ENCODE measurements around the gene PSME1.

Gene PSME1

DNA sequence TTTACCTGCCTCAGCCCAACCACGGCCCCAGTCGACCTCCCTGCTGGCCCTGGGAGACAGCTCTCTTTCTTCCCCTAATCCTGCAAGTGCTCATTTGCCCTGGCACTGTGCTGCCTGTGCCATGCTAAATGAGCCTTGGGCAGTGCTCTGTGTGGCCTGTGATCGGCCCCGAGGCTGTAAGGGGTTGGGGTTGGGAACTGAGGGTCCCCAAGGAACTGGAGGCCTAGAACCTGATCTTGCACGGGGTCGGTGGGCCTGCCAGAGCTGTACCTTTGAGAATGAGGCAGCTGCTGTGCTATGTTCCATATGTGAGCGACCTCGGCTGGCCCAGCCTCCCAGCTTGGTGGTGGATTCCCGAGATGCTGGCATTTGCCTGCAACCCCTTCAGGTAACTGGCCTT, 14.1 kb downstream of the PSME1 start:
- FAIRE-seq: no peak
- TF ChIP-seq SPI1 (IDR thresholded peaks at IDR 0.05; ENCODE audit: low read depth, low read length) (no peak), TAF1 (IDR thresholded peaks at IDR 0.05; ENCODE audit: low read depth, low read length) (no peak), POLR2A (IDR thresholded peaks at IDR 0.05; ENCODE audit: low read depth, low read length) (no peak)
- DNase-seq (ENCODE audit: insufficient read length, low spot score): no peak

DNA sequence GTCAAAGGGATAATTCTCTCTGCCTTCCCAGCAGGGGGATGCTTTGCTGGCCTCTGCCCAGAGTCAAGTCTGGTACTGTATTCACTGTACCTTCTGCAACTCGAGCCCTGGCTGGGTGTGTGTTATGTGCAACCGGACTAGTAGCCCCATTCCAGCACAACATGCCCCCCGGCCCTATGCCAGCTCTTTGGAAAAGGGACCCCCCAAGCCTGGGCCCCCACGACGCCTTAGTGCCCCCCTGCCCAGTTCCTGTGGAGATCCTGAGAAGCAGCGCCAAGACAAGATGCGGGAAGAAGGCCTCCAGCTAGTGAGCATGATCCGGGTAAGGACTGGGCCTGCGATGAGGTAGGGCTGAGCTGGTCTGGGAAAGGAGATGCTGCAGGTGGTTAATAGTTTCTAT, 14.6 kb downstream of the PSME1 start:
- no peak for FAIRE-seq
- TF ChIP-seq POLR2AphosphoS5 (IDR thresholded peaks at IDR 0.05; ENCODE audit: low read depth, low read length): no peak
- TF ChIP-seq PAX5 (IDR thresholded peaks at IDR 0.05; ENCODE audit: insufficient read depth, low read length, severe bottlenecking): no peak
- no peak for TF ChIP-seq POLR2A (IDR thresholded peaks at IDR 0.05; ENCODE audit: low read depth, low read length)
- no peak for DNase-seq (ENCODE audit: insufficient read length, low spot score)

DNA sequence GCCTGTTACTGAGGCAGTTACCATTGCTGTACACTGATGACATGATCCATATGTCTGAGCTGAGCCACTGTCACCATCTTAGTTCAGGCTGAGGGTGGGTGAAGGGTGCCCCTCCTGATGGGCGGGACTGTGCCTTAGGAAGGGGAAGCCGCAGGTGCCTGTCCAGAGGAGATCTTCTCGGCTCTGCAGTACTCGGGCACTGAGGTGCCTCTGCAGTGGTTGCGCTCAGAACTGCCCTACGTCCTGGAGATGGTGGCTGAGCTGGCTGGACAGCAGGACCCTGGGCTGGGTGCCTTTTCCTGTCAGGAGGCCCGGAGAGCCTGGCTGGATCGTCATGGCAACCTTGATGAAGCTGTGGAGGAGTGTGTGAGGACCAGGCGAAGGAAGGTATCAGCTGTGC, 15.0 kb downstream of the PSME1 start:
- TF ChIP-seq TAF1 (IDR thresholded peaks at IDR 0.05; ENCODE audit: low read depth, low read length) (no peak), SPI1 (IDR thresholded peaks at IDR 0.05; ENCODE audit: low read depth, low read length) (no peak), POLR2A (IDR thresholded peaks at IDR 0.05; ENCODE audit: low read depth, low read length) (no peak), POLR2AphosphoS5 (IDR thresholded peaks at IDR 0.05; ENCODE audit: low read depth, low read length) (no peak), POU2F2 (IDR thresholded peaks at IDR 0.05; ENCODE audit: low read depth, low read length) (no peak), PAX5 (IDR thresholded peaks at IDR 0.05; ENCODE audit: insufficient read depth, low read length, severe bottlenecking) (no peak)
- no peak for FAIRE-seq
- DNase-seq (ENCODE audit: insufficient read length, low spot score): no peak

DNA sequence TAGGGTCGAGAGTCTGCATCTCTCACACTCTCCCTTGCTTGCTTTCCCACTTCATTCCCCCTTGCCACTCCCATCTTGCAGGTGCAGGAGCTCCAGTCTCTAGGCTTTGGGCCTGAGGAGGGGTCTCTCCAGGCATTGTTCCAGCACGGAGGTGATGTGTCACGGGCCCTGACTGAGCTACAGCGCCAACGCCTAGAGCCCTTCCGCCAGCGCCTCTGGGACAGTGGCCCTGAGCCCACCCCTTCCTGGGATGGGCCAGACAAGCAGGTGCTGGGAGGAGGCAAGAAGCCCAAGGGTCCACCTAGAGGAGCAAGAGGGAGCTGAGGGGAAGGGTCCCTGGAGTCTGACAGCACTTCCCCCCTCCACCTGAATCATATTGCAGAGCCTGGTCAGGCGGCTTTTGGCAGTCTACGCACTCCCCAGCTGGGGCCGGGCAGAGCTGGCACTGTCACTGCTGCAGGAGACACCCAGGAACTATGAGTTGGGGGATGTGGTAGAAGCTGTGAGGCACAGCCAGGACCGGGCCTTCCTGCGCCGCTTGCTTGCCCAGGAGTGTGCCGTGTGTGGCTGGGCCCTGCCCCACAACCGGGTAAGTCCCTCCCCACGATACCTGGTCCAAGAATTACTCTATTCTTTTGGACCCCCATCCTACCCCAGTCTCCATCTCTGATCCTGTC, 15.5 kb downstream of the PSME1 start:
- DNase-seq (ENCODE audit: insufficient read length, low spot score): no peak
- no peak for FAIRE-seq
- no peak for TF ChIP-seq POLR2A (IDR thresholded peaks at IDR 0.05; ENCODE audit: low read depth, low read length)
- no peak for TF ChIP-seq SPI1 (IDR thresholded peaks at IDR 0.05; ENCODE audit: low read depth, low read length)
- TF ChIP-seq POU2F2 (IDR thresholded peaks at IDR 0.05; ENCODE audit: low read depth, low read length): no peak
- no peak for TF ChIP-seq PAX5 (IDR thresholded peaks at IDR 0.05; ENCODE audit: insufficient read depth, low read length, severe bottlenecking)
- TF ChIP-seq POLR2AphosphoS5 (IDR thresholded peaks at IDR 0.05; ENCODE audit: low read depth, low read length): no peak
- no peak for TF ChIP-seq TAF1 (IDR thresholded peaks at IDR 0.05; ENCODE audit: low read depth, low read length)

DNA sequence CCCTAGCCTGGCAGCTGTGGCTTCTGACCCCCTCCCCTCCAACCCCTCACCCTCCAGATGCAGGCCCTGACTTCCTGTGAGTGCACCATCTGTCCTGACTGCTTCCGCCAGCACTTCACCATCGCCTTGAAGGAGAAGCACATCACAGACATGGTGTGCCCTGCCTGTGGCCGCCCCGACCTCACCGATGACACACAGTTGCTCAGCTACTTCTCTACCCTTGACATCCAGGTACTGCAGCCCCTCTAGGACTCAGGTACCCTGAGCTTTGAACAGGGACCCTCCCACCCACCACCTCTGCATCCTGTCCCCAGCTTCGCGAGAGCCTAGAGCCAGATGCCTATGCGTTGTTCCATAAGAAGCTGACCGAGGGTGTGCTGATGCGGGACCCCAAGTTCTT, 19.1 kb downstream of the PSME1 start:
- no peak for TF ChIP-seq POU2F2 (IDR thresholded peaks at IDR 0.05; ENCODE audit: low read depth, low read length)
- TF ChIP-seq POLR2A (IDR thresholded peaks at IDR 0.05; ENCODE audit: low read depth, low read length): no peak
- no peak for TF ChIP-seq PAX5 (IDR thresholded peaks at IDR 0.05; ENCODE audit: insufficient read depth, low read length, severe bottlenecking)
- no peak for TF ChIP-seq POLR2AphosphoS5 (IDR thresholded peaks at IDR 0.05; ENCODE audit: low read depth, low read length)
- no peak for TF ChIP-seq TAF1 (IDR thresholded peaks at IDR 0.05; ENCODE audit: low read depth, low read length)
- TF ChIP-seq SPI1 (IDR thresholded peaks at IDR 0.05; ENCODE audit: low read depth, low read length): no peak
- no peak for DNase-seq (ENCODE audit: insufficient read length, low spot score)
- no peak for FAIRE-seq

DNA sequence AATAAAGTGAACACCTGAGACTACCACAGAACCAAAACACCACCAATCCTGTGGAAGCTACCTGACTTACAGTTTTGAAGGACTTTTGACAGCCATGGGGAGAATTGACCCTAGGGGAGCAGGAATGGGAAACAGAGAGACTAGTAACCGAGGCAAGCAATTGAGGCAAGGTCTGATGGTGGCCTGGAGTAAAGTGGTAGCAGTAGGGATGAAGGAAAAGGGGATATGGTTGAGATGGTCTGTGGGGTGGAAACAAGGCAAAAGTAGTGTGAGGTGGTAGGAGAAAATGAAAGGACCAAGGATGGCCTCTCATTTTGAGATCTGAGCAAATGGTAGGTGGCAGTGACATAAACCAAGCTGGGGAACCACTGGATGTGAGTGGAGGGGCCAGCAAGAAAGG, 20.8 kb downstream of the PSME1 start:
- DNase-seq (ENCODE audit: insufficient read length, low spot score) (no peak), FAIRE-seq (no peak)
- TF ChIP-seq POLR2AphosphoS5 (IDR thresholded peaks at IDR 0.05; ENCODE audit: low read depth, low read length): no peak
- TF ChIP-seq POLR2A (IDR thresholded peaks at IDR 0.05; ENCODE audit: low read depth, low read length): no peak
- TF ChIP-seq TAF1 (IDR thresholded peaks at IDR 0.05; ENCODE audit: low read depth, low read length): no peak
- no peak for TF ChIP-seq SPI1 (IDR thresholded peaks at IDR 0.05; ENCODE audit: low read depth, low read length)
- no peak for TF ChIP-seq PAX5 (IDR thresholded peaks at IDR 0.05; ENCODE audit: insufficient read depth, low read length, severe bottlenecking)
- no peak for TF ChIP-seq POU2F2 (IDR thresholded peaks at IDR 0.05; ENCODE audit: low read depth, low read length)

DNA sequence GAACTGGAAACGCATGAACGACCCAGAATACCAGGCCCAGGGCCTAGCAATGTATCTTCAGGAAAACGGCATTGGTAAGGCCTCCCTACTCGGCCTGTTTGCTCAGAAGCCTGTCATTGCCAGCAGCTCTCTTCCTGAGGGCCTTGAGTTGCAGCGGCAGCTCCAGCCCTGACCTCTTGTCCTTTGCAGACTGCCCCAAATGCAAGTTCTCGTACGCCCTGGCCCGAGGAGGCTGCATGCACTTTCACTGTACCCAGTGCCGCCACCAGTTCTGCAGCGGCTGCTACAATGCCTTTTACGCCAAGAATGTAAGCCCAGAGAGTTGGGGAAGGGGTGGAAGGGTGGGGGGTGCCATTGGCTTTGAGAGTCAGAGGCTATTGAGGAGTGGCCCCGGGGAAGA, 21.3 kb downstream of the PSME1 start:
- FAIRE-seq (no peak), DNase-seq (ENCODE audit: insufficient read length, low spot score) (no peak)
- TF ChIP-seq TAF1 (IDR thresholded peaks at IDR 0.05; ENCODE audit: low read depth, low read length) (no peak), SPI1 (IDR thresholded peaks at IDR 0.05; ENCODE audit: low read depth, low read length) (no peak), POLR2A (IDR thresholded peaks at IDR 0.05; ENCODE audit: low read depth, low read length) (no peak), PAX5 (IDR thresholded peaks at IDR 0.05; ENCODE audit: insufficient read depth, low read length, severe bottlenecking) (no peak), POU2F2 (IDR thresholded peaks at IDR 0.05; ENCODE audit: low read depth, low read length) (no peak), POLR2AphosphoS5 (IDR thresholded peaks at IDR 0.05; ENCODE audit: low read depth, low read length) (no peak)

DNA sequence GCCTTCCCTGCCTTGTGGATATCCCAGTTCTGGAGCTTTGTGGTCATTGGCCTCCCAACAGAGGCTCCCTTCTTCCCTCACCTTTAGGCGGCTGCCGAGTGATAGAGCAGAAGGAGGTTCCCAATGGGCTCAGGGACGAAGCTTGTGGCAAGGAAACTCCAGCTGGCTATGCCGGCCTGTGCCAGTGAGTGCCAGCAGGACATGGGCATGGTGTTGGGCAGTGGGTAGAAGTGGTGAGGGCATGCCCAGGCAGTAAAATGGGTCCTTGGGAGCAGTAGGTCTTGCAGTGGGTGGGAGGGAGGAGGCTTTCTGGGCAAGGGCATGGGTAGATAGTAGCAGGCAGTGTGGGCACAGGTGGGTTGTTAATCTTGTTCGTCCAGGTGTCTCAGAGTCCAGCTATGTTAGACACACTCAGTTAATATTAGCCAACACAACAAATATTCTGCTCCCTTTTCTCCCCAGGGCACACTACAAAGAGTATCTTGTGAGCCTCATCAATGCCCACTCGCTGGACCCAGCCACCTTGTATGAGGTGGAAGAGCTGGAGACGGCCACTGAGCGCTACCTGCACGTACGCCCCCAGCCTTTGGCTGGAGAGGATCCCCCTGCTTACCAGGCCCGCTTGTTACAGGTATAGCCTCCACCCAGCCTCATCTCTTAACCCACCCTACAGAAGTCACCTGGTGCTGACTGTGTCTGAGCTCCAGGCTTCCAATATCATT, 23.9 kb downstream of the PSME1 start:
- DNase-seq (ENCODE audit: insufficient read length, low spot score) (no peak), FAIRE-seq (peak; percentile 23)
- TF ChIP-seq POLR2A (IDR thresholded peaks at IDR 0.05; ENCODE audit: low read depth, low read length) (0 out of 2 replicates have a peak, but pooled peaks have one; percentile 29), PAX5 (IDR thresholded peaks at IDR 0.05; ENCODE audit: insufficient read depth, low read length, severe bottlenecking) (no peak), SPI1 (IDR thresholded peaks at IDR 0.05; ENCODE audit: low read depth, low read length) (no peak)

DNA sequence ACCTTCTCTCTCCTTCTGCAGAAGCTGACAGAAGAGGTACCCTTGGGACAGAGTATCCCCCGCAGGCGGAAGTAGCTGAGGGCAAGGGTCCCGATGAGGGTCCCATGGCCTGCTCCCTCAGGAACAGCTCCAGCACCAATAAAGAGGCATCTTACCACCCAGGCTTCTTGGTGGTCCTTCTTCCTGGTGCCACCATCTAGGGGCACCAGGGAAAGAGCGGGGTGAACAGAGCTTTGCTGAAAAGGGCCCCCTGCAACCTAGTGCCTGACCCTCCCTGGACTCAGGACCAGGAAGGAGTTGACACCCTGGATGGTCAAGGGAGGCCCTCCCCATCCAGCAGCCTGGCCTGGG, 24.5 kb downstream of the PSME1 start:
- DNase-seq (ENCODE audit: insufficient read length, low spot score): no peak
- TF ChIP-seq POLR2A (IDR thresholded peaks at IDR 0.05; ENCODE audit: low read depth, low read length) (no peak), TAF1 (IDR thresholded peaks at IDR 0.05; ENCODE audit: low read depth, low read length) (no peak), POU2F2 (IDR thresholded peaks at IDR 0.05; ENCODE audit: low read depth, low read length) (no peak), PAX5 (IDR thresholded peaks at IDR 0.05; ENCODE audit: insufficient read depth, low read length, severe bottlenecking) (no peak), SPI1 (IDR thresholded peaks at IDR 0.05; ENCODE audit: low read depth, low read length) (no peak), POLR2AphosphoS5 (IDR thresholded peaks at IDR 0.05; ENCODE audit: low read depth, low read length) (no peak)
- no peak for FAIRE-seq

All from GM12891 (cell line).